Karpas-422 (cell line): ENCODE data around the gene MMP24OS. TPM values are rescaled to one million over a fixed set of nuclear protein-coding genes. Genes with fewer than 3 reads are reported as not detected.

Experiments
- DNase-seq: peaks from one replicate; pipeline ENCODE4 v3.0.0-alpha.2; 2015
- H2AFZ ChIP-seq: fragments of 200-600 bp; sonication (generic); 2 replicates; pipeline ENCODE4 v1.6.1; 2014; ENCODE audit warnings: antibody characterized with exemption, low read length, mixed read lengths
- H3K27ac ChIP-seq: fragments of 200-600 bp; sonication (generic); 2 replicates; pipeline ENCODE4 v1.5.1; 2014; ENCODE audit warnings: mild to moderate bottlenecking, low read length, moderate library complexity
- H3K27me3 ChIP-seq: fragments of 200-600 bp; sonication (generic); 2 replicates; pipeline ENCODE4 v1.6.1; 2014; ENCODE audit warnings: low read length, mixed read lengths
- H3K36me3 ChIP-seq: fragments of 200-600 bp; sonication (generic); 2 replicates; pipeline ENCODE4 v1.6.1; 2014; ENCODE audit warnings: low read length, mixed read lengths; ENCODE audit not compliant: insufficient read depth
- H3K4me1 ChIP-seq: fragments of 200-600 bp; sonication (generic); 2 replicates; pipeline ENCODE4 v1.6.1; 2014; ENCODE audit warnings: mild to moderate bottlenecking, low read length, mixed read lengths
- H3K4me2 ChIP-seq: fragments of 200-600 bp; sonication (generic); 2 replicates; pipeline ENCODE4 v1.6.1; 2014; ENCODE audit warnings: low read length, low read depth, mild to moderate bottlenecking; ENCODE audit not compliant: poor library complexity, severe bottlenecking
- H3K4me3 ChIP-seq: fragments of 200-600 bp; sonication (generic); 2 replicates; pipeline ENCODE4 v1.5.1; 2014; ENCODE audit warnings: mild to moderate bottlenecking, antibody characterized with exemption, low read length, mixed read lengths
- H3K79me2 ChIP-seq: fragments of 200-600 bp; sonication (generic); 2 replicates; pipeline ENCODE4 v1.6.1; 2014; ENCODE audit warnings: mild to moderate bottlenecking, low read length, mixed read lengths
- H3K9ac ChIP-seq: fragments of 200-600 bp; sonication (generic); 2 replicates; pipeline ENCODE4 v1.6.0; 2014; ENCODE audit warnings: low read length
- H3K9me2 ChIP-seq: fragments of 200-600 bp; sonication (generic), shearing (Covaris generic); replicated peaks from 2 replicates; pipeline ENCODE4 v1.6.0; 2014; ENCODE audit warnings: mild to moderate bottlenecking, low read length, moderate library complexity; ENCODE audit not compliant: insufficient read depth
- H3K9me3 ChIP-seq: fragments of 300-700, 200-600 bp; sonication (generic); 2 replicates; pipeline ENCODE4 v1.6.1; 2014; ENCODE audit warnings: low read length, mixed read lengths
- H4K20me1 ChIP-seq: fragments of 200-600 bp; sonication (generic); 2 replicates; pipeline ENCODE4 v1.6.1; 2014; ENCODE audit warnings: mild to moderate bottlenecking, antibody characterized with exemption, low read length, low read depth; ENCODE audit not compliant: insufficient read depth
- total RNA-seq: library from RNA; depleted of rRNA; stranded (reverse); fragments of >200 nt; shearing (Covaris generic); gene quantifications from 2 replicates; pipeline ENCODE4 v1.2.3, GENCODE V29; 2014; ENCODE audit warnings: low replicate concordance

MMP24OS gene
- total RNA-seq, 1 experiment from 2014 or later = 12.4 TPM

DNA sequence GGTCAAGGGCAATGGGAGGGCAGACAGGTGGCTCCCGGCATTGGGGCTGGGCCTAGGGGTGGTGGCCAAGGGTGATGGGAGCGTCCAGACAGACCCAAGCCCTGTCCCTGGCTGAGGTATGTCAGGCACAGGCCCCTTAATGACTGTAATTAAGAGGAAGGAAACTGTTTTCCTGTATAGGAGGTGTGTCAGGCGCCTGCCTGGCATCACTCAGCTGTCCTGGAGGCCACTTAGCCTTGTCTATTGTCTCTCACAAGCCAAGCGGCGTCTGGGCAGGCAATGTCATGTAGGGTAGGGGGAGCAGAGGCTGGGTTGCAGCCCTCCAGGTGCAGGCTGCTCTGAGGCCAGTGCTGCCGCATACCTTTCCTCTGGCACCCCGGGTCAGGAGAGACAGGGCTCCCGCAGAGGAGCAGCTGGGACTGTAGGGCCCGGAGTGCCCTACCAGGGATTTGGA is 18.2 kb upstream of the MMP24OS start:
- H3K36me3 ChIP-seq = no peaks in the 10 kb centered on the region
- H3K9ac ChIP-seq = no peak overlapping the region
- H3K4me3 ChIP-seq = no peak overlapping the region
- H3K9me3 ChIP-seq = no peaks in the 10 kb centered on the region
- H3K27me3 ChIP-seq = no peaks in the 10 kb centered on the region
- H4K20me1 ChIP-seq = no peaks in the 10 kb centered on the region
- H3K27ac ChIP-seq = no peak overlapping the region
- DNase-seq = no peak
- no peaks in the 10 kb centered on the region for H3K9me2 ChIP-seq
- no peaks in the 10 kb centered on the region for H3K4me1 ChIP-seq
- H3K79me2 ChIP-seq = no peaks in the 10 kb centered on the region
- no peak overlapping the region for H3K4me2 ChIP-seq
- H2AFZ ChIP-seq = no peak overlapping the region

DNA sequence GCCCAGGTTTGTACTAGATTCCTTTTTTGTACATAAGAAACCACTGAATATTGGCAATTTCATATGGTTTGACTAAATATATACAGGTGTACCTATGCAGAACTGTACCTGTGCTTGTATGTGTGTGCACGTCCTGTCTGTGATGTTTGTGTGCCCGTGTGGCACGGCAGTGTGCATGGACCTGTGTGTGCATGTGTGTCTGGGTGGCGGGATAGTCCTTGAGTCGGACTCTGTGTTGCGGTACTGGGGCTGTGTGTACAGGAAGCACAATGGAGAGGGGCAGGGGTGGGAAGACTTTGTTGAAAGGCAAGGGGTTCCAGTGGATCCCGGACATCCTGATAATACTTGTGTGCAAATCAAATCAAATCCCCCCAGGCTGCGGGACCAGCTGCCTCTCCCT is 17.8 kb upstream of the MMP24OS start:
- H3K4me1 ChIP-seq = no peaks in the 10 kb centered on the region
- H3K36me3 ChIP-seq = no peaks in the 10 kb centered on the region
- H3K27me3 ChIP-seq = no peaks in the 10 kb centered on the region
- no peaks in the 10 kb centered on the region for H3K9me3 ChIP-seq
- H3K9me2 ChIP-seq = no peaks in the 10 kb centered on the region
- no peak for DNase-seq
- H3K27ac ChIP-seq = no peak overlapping the region
- no peak overlapping the region for H3K4me2 ChIP-seq
- H4K20me1 ChIP-seq = no peaks in the 10 kb centered on the region
- no peak overlapping the region for H2AFZ ChIP-seq
- H3K9ac ChIP-seq = no peak overlapping the region
- no peaks in the 10 kb centered on the region for H3K79me2 ChIP-seq
- no peak overlapping the region for H3K4me3 ChIP-seq

GRCh38 chr20:35295058-35295457 is 17.1 kb upstream of the MMP24OS start:
- H3K9ac ChIP-seq = no peak overlapping the region
- H3K4me2 ChIP-seq = no peak overlapping the region

GRCh38 chr20:35294293-35294685 is 16.4 kb upstream of the MMP24OS start:
- no peaks in the 10 kb centered on the region for H4K20me1 ChIP-seq
- no peak for DNase-seq
- H3K27ac ChIP-seq = no peak overlapping the region
- no peak overlapping the region for H2AFZ ChIP-seq
- no peak overlapping the region for H3K9ac ChIP-seq
- no peaks in the 10 kb centered on the region for H3K9me3 ChIP-seq
- H3K9me2 ChIP-seq = no peaks in the 10 kb centered on the region
- no peaks in the 10 kb centered on the region for H3K4me1 ChIP-seq
- H3K36me3 ChIP-seq = no peaks in the 10 kb centered on the region
- H3K79me2 ChIP-seq = no peaks in the 10 kb centered on the region
- H3K4me3 ChIP-seq = no peak overlapping the region
- no peaks in the 10 kb centered on the region for H3K27me3 ChIP-seq
- no peak overlapping the region for H3K4me2 ChIP-seq

More at GRCh38 chr20:35295058-35295457, 17.1 kb upstream of the MMP24OS start:
- Histone ChIP-seq H3K79me2 (no peaks in the 10 kb centered on the region), H3K4me3 (no peak overlapping the region), H3K27me3 (no peaks in the 10 kb centered on the region), H3K4me1 (no peaks in the 10 kb centered on the region), H3K36me3 (no peaks in the 10 kb centered on the region), H3K9me3 (no peaks in the 10 kb centered on the region), H3K27ac (no peak overlapping the region), H3K9me2 (no peaks in the 10 kb centered on the region), H4K20me1 (no peaks in the 10 kb centered on the region), H2AFZ (no peak overlapping the region)
- no peak for DNase-seq

DNA sequence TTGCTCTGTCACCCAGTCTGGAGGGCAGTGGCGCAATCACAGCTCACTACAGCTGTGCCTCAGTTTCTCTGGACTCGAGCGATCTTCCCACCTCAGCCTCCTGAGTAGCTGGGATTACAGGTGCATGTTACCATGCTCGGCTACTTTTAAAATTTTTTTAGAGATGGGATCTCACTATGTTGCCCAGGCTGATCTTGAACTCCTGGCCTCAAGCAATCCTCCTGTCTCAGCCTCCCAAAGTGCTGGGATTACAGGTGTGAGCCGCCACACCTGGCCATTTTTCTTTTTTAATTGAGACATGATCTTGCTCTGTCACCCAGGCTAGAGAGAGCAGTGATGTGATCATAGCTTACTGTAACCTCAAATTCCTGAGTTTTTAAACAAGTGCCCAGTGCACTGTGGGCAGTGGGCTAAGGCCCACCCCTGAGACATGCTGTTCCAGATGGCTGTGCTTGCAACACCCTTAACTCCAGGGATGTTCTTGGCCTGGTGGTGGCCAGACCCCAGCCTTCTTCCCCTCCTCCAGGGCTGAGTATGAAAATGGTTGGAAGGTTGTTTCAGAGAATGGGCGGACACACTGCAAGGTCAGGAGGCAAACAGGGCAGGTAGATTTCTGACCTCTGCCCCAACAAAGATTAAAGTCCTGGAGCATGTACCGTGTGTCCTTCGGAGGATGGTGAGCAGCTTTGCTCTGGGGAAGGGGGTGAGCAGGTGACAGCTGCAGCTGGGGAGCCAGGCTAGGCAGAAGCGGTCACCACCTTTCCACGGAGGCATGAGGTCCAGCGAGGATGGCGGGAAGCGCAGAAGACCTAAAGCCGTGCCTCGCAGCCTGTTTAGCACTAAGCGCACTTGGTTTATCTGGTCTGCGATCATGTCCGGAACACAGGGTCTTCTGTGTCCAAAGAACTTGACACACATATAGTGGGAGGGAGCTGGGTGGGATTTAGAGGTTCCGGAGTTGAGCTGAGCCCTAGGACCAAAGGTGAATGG is 15.7 kb upstream of the MMP24OS start:
- no peak overlapping the region for H2AFZ ChIP-seq
- no peak overlapping the region for H3K4me2 ChIP-seq
- no peak for DNase-seq
- H3K27ac ChIP-seq = no peak overlapping the region
- no peaks in the 10 kb centered on the region for H4K20me1 ChIP-seq
- H3K4me3 ChIP-seq = no peak overlapping the region
- H3K9ac ChIP-seq = no peak overlapping the region
- no peaks in the 10 kb centered on the region for H3K9me3 ChIP-seq
- H3K36me3 ChIP-seq = no peaks in the 10 kb centered on the region
- H3K4me1 ChIP-seq = no peaks in the 10 kb centered on the region
- H3K79me2 ChIP-seq = no peaks in the 10 kb centered on the region
- H3K9me2 ChIP-seq = no peaks in the 10 kb centered on the region
- no peaks in the 10 kb centered on the region for H3K27me3 ChIP-seq

GRCh38 chr20:35292504-35293285 is 14.8 kb upstream of the MMP24OS start:
- H3K79me2 ChIP-seq = no peaks in the 10 kb centered on the region
- no peaks in the 10 kb centered on the region for H3K9me2 ChIP-seq
- H2AFZ ChIP-seq = no peak overlapping the region
- H3K4me1 ChIP-seq = no peaks in the 10 kb centered on the region
- H3K27ac ChIP-seq = no peak overlapping the region
- no peaks in the 10 kb centered on the region for H4K20me1 ChIP-seq
- H3K4me3 ChIP-seq = no peak overlapping the region
- H3K4me2 ChIP-seq = no peak overlapping the region
- no peak overlapping the region for H3K9ac ChIP-seq
- H3K36me3 ChIP-seq = no peaks in the 10 kb centered on the region
- no peak for DNase-seq
- H3K27me3 ChIP-seq = no peaks in the 10 kb centered on the region
- H3K9me3 ChIP-seq = no peaks in the 10 kb centered on the region

GRCh38 chr20:35291654-35292503 is 14.0 kb upstream of the MMP24OS start, which contains the start of gene FAM83C:
TSS of gene FAM83C (minus strand) at chr20:35292425. CDS start at chr20:35292304, 121 bp downstream.
- Histone ChIP-seq H3K27me3 (no peaks in the 10 kb centered on the region), H3K79me2 (no peaks in the 10 kb centered on the region), H3K9me3 (no peaks in the 10 kb centered on the region), H2AFZ (no peak within 1 kb of the TSS), H3K9ac (no peak within 1 kb of the TSS), H3K4me2 (no peak within 1 kb of the TSS), H3K9me2 (no peaks in the 10 kb centered on the region), H3K4me1 (no peaks in the 10 kb centered on the region), H3K4me3 (no peak within 1 kb of the TSS), H4K20me1 (no peaks in the 10 kb centered on the region), H3K36me3 (no peaks in the 10 kb centered on the region), H3K27ac (no peak within 1 kb of the TSS)
- no peak for DNase-seq
